Glomerular visceral epithelial cell (primary cell): ENCODE results near the gene GOLGA7B.
A peak's percentile ranks its signal among the peaks of the same experiment; 100 is the strongest.

Source experiments
- DNase-seq: peaks from one replicate; pipeline ENCODE4 v3.0.0-alpha.2; 2016; ENCODE audit errors: extremely low spot score

GOLGA7B gene

DNA sequence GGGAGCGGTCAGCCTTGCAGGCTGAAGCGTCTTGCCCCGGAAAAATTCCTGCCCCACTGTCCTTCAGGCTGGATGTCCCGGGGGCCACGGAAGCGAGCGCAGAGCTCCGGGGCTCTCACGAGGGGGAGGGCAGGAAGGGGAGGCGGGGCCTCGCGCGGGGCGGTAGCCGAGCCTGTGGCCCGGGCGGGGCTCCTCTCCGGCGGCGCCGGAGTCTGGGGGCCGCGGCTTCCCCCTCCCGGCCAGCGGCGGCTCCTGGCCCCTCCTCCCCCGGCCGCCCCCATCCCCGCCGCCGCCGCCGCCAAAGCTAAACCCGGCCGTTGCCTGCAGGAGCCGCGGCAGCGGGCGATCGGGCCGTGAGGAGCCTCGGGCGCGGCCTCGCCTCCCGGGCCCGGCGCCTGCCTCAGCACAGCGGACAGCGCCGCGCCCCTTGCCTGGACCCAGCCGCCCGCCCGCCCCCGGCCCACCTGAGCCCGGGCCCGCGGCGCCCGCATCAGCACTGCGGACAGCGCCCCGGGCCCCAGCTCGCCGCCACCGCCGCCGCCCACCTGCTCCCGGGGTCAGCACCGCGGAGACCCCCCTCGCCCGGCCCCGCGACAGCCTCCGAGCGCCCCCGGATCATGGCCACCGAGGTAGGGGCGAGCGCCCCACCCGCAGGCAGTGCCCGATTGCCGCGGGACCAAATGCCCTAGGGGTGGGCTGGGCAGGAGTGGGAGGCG is at the start of gene GOLGA7B:
TSS of gene GOLGA7B (plus strand) at position 157 of the 716 bp plus-strand sequence. CDS start at position 618, 461 bp downstream.
- peak; percentile 52 for DNase-seq

DNA sequence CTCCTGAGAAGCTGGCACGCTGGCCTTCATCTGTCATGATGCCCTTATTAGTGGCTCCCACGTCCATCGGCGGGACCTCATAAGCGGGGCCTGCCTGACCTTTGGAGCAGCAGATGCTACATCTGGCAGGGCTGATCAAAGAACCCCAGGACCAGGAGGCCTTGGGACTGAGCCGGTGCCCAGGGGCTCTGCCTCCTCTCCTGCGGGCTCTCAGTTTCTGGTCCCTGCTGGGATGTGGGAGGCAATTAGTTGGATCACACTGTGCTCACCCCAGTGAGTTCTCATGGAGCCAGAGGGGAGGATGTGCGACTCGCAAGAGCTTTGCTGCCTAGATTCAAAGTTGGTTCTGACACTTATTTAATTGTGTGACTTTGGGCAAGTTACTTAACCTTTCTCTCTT is 49.2 kb upstream of the GOLGA7B start:
- DNase-seq = no peak

DNA sequence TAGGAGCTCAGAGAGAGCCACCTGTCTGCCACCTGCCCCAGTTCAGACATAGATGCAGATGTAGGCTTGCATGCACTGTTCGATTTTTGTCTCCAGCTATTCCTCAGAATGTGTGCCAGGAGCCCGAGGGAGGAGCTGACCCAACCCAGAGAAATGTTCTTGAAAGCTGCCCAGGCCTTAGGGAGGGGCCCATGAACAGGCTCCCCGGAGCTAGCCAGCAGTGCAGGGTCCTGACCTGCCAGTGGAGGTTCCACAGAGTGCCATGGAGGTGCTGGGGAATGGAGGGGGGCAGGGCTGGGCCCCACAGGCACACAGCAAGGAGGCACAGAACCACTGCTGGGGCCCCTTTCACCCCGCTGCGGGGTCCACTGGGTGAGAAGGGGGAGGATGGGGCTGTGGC is 48.2 kb upstream of the GOLGA7B start:
- no peak for DNase-seq

DNA sequence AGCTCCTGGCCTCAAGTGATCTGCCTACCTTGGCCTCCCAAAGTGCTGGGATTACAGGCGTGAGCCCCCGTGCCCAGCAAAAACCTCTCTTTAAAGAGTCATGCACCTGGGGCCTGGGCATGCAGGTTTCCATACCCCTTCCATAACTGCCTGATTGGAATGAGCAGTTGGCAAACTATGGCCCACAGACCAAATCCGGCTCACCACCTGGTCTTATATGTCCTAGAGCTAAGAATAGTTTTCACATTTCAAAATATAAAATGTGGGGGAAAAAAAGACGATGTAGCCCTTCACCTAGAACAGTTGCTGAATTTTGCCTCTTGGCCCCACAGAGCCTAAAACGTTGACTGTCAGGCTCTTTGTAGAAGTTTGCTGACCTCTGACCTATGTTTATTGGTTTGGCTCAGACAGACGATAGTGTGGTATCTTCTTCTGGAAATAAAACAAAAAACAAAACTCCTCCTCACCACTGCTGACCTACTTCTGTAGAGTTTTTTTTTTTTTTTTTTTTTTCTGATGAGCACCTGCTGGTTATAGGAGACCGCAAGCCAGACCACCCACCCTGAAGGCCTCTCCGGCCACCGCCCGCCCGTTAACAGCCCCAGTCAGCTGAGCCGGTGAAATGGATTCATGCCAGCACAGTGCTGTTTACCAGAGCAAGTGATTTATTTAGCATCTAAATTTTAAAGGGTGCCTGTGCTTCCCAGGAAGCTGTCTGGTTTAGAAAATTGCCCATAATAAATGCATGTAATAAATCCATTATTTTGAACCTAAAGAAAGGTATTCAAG is 44.4 kb upstream of the GOLGA7B start:
- DNase-seq = no peak

DNA sequence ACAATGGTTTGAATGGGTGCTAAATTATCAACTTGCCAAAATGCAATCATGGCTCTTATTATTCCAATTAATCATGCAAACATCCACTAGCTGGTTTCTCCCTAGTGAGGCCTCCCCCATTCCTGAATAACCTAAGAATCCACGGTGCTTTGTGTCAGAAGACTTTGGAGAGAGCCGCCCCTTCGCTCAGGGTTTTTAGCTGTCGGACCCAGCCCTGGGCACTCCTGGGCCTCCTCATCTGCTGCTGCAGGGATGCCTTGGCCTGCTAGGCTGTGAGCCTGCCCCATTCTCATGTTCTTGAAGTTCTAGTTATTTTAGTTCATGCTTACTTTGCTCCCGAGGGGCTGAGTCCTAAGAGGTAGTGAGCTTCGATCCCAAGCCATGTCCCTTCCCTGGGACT is 43.7 kb upstream of the GOLGA7B start:
- no peak for DNase-seq

DNA sequence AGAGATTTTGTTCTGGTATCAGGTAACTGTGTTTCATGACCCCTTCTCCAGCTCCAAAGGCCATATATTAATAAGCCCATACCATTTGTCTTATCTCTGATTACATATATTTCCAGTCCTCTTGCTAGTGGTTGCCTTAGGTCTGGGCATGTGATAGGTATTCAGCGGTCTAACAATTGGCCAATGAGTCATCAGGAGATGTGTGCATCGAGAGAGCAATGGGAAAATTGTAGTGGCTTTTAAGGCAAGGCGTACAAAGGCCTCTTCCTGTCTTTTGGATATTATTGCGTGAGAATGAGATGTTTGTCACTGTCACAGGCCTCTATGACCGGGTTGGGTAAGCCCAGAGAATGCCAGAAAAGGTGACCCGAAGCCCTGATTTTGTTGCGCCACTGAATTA is 39.2 kb upstream of the GOLGA7B start:
- peak; percentile 71 for DNase-seq

DNA sequence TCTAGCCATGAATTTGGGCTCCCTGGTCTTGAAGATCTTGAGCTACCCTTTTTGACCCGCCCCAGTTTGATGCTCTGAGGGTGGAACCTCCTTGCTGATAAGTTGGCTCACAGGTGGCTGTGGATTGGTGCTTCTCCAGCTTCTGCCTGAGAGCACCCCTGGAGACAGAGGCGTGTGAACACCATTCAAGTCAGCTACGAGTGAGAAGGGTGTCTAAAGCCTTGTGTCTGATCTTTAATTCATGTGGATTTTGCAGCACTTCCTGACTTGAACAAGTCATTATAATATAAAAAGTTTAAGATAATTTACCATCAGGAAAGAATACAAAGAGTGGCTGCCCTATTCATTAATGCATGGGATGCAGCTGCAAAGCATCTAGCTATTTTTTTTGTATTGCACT is 37.7 kb upstream of the GOLGA7B start:
- no peak for DNase-seq

DNA sequence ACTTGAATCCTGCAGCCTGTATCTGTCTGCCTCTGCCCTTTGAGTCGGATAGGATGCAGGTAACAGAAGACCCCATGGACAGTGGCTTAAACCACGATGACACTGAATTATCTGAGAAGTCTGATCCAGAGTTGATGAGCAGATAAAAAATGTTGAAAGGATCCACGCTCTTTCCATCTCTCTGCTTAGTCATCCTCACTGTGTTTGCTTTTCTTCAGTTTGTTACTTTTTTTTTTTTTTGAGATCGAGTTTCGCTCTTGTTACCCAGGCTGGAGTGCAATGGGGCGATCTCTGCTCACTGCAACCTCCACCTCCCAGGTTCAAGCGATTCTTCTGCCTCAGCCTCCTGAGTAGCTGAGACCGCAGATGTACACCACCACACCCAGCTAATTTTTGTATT is 36.9 kb upstream of the GOLGA7B start:
- DNase-seq = no peak

DNA sequence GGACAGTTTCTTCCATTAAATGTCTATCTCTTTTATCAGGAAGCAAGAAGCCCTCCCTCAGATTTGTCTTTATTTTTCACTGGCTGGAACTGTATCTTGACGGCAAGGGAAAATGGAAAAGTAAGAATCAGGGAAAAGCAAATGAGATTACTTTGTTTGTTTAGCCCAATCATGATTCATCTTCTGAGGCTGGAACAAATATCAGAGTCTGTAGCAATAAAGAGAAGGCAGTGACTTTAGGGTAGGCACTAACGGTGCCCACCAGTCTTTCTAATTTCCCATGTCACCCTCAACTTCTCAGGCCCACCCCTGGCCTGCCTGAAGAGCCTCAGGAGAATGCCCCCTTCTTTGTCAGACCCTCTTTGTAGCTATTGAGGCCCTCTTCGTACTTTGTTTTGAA is 36.3 kb upstream of the GOLGA7B start:
- no peak for DNase-seq

DNA sequence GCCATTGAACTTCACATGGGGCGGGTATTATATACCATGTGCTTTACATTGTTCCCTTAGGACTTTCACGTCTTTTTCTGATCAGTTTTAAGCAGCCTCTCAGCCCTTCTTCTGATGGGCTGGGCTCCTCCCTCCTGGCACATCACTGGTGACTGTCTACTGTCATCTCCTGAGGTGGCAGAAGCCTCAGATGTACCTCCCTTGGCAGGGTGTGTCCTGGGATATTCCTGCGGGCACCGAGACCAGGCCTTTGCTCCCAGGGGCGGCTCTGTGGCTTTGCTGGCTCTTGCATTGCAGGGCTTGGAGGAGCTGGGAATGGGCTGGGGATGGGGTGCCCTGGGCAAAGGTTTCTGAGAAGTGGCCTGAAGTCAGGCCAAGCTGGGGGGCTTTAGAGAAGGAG is 34.6 kb upstream of the GOLGA7B start:
- no peak for DNase-seq

DNA sequence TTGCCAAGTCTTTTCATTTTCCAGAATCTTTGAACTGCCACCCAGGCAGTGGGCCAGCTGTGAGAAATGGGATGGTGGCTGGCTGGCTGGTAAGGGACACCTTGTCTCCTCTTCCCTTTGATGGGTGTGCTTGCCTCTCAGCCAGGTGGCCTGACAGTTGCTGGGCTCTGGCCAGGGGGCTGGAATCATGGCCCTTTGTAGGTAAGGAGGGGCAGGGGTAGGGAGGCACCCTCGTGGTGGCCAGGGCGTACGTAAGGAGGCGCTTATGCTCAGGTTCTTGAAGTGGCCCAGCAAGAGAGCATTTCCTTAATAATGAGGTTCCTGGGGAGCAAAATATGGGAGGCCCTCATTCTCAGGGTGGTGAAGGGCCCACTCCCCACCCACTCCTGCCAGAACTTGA is 33.0 kb upstream of the GOLGA7B start:
- no peak for DNase-seq

DNA sequence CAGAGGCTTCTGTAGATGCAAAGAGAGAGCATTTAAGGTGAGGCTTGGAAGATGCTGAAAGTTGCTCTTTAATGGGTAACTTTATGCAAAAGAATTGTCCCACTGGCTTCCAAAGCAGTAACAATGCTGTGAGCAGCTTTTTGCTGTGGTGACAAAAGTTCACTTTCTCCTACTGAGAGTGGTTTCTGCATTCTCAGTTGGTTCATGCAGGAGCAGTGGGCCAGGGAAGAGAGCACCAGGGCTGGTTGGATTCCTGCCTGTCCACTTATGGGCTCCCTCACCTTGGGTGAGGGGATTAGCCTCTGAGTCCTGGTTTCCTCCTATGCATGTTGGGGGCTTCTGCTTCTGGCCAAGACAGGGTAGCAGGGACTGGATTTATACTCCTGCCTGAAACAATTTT is 31.1 kb upstream of the GOLGA7B start:
- DNase-seq = no peak

DNA sequence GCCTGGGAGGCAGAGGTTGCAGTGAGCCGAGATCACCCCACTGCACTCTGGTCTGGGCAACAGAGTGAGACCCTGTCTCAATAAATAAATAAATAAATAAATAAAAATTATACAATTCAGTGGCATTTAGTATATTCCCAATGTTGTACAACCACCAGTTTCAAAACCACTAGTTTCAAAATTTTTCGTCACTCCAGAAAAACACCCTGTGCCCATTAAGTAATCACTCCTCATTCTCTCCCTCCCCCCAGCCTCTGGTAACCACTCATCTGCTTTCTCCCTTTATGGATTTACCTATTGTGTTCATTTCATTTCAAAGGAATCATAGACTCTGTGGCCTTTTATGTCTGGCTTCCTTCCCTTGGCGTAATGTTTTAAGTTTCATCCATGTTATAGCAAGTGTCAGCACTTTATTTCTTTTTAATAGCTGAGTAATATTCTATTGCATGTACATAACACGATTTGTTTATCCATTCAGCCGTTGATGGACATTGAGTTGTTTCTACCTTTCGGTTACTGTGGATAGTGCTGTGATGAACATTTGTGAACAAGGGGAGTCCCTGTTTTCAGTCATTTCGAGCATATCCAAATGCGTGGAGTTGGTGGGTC is 29.4 kb upstream of the GOLGA7B start:
- no peak for DNase-seq

DNA sequence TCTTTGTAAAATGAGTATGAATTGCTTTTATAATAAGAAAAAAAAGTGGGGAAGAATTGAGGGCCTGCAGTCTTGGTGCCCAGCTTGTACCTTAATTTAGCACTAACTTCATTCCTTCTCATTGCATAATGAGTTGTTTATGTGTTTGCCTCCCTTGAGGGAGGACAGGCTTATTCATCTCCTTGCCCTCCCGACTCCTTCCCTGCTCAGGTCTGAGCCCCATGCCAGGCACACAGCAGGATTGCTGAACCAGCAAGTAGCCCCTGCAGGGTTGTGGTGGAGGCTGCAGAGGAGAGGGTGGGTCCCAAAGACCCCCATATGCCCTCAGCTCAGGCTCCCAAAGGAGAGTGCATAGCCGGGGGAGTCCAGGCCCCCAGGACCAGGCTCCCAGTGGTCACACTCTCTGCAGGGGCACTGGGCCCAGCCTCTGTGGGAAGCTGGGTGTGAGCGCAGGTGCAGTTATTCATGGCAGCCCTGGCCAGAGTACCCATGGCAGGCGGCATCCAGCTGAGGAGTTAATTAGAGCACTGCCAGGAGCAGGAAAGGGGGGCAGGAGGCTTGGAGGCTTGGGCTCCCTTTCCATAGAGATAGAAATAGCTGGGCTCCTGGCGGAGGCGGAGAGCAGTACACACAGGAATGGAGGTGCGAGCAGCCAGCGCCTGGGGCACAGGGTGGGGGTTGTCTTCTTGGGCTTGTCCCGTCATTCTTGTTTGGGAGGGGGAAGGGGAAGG is 28.2 kb upstream of the GOLGA7B start:
- no peak for DNase-seq

DNA sequence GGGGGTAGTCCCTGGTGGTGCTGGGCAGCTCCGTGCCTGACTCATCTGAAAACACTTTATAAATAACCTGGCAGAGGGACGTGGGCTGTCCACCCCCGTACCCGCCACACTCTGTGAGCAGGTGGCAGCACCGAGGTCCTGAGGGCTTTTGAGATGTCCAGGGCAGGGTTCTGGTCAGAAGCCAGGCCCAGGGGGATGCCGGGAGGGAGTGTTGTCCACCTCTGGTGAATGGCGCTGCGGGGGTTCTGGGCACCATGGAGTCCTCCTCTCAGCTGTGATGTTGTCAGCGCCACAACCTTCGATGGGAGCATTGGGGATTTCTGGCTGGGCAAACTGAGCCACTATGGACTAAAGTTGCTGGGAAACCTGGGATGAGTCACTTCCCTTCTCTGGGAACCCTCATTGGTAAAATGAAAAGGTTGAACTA is 27.4 kb upstream of the GOLGA7B start:
- DNase-seq = peak; percentile 56

DNA sequence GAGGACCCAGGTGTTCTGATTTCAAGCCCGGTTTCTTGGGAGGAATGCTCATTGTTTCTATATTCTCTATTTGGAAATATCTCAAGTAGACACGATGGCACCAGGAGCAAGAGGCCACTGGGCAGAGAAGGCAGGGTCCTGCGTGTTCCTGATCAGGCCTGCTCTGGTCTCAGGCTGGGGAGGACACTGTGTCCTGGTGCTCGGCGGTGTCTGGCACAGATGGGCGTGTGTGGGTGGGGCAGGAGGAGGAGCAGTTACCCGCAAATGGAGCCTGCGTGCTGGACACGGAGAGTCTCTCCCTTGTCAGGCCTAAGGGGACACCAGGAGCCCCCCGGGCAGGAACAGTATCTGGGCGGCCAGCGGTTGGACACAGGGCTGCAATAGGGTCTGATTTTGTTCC is 25.9 kb upstream of the GOLGA7B start:
- no peak for DNase-seq

DNA sequence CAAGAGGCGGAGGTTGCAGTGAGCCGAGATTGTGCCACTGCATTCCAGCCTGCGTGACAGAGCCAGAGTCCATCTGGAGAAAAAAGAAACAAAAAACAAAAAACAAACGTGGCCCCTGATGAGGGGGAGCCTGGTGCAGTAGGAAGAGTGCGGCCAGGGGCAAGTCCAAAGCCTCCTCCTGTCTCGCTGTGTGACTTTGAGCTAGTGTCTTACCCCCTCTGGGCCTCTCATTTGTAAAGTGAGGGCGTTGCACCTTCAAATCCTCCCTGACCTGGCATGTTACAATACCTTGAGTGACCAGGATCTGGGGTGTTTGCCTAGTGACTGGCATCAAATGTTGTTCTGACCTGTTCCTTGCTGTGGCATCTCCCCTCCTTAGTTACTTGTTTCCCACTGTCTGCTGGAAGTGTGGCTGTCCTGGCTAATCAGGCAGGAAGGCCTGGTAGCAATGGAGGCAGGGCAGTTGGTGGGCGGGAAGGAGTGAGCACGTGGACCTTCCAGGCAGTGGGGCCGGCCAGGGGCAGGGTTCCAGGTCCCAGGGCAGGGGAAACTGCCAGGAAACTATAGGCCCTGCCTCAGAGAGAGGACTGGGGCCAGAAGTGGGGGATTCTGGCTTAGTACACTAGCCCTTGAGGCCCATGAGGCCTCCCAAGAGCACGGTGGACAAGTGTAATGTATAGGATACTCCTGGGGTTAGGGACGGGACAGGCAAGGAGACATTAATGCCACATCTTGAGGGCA is 24.5 kb upstream of the GOLGA7B start:
- no peak for DNase-seq

DNA sequence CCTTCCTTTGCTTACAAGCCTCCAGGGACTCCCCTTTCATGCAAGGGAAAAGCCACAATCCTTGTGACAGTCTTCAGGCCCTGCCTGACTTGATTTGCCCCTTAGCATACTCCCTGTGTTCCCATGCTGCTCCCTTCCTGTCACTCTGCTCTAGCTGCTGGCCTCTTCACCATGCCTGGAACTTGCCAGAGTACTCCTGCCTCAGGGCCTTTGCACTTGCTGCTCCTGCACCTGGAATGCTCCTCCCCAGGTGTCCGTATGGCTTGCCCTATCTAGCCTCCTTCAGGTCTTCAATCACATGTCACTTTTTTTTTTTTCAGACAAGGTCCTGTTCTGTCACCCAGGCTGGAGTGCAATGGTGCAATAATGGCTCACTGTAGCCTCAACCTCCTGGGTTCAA is 22.8 kb upstream of the GOLGA7B start:
- no peak for DNase-seq

DNA sequence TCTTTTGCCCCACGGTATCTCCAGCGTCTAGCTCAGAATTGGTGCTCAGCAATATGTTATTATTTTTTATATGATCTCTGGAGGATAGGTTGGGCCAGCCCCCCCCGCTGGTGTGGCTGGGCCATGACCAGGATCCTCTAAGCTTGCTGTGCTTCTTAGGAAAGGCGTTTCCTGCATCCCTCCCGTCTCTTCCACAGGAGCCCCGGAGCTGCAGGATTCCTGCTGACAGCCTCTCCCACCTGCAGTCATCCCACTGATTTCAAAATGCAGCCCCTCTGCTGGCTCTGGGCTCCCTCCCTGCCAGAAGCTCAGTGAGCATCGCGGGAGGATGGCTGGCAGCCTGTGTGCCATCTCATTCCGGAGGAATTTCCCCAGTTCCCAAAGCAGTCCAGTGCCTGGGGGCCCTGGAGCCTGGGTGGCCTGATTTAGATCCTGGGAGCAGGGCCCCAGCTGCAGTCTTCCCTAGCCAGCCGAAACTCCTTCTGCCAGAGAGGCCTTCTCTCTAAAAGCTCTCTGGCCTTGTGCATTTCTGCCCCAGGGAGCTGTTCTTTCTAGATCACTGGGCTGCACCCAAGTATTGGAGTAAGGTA is 21.8 kb upstream of the GOLGA7B start:
- no peak for DNase-seq

DNA sequence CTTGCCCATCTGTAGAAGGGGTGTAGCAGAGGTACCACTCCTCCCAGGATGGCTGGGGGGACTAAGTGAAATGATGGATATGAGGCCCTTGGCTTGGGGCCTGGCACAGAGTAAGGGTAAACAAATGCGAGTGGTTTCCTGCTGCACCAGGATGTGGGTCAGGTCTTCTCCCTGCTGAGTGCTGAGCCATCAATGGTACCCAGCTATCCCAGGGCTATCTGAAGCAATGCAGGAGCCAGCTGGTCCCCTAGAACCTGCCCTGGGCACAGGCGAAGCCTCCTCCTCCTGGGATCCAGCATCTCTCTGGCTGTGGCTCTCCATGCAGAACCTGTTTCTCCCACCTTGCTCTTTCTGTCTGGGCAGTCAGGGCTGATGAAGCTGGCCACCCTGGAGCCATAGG is 20.9 kb upstream of the GOLGA7B start:
- DNase-seq = no peak

DNA sequence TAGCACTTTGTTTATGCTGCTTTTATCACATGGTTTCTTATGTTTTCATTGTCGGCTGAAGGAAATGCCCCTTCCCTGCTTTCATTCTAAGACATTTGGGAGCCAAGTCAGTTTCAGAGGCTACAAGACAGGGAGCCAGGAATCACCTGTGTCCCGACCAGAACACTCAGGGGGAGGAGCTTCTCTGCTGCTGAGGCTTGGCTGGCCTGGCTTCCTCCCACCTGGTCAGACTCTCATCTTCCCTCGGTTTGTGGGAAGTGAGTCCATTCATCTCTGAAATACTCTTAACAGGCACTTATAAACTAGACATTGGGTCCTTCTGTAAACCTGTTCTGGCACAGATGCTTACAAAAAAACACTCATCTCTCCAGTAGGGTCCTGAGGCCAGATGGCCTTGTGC is 19.6 kb upstream of the GOLGA7B start:
- DNase-seq = no peak
